Subcutaneous abdominal adipose tissue (tissue), 5 donors: ENCODE data around the gene KCNK7.

Experiments used
- H3K27ac ChIP-seq: one replicate; pipeline ENCODE4 v1.7.0; 2013; ENCODE audit warnings: low read depth, mild to moderate bottlenecking, inconsistent platforms, low read length, moderate library complexity
- H3K27me3 ChIP-seq, 5 donors: one replicate each; pipeline ENCODE4 v1.7.0; 2013; ENCODE audit warnings: low read length in 5 of 5, inconsistent platforms in 1 of 5; ENCODE audit not compliant: control insufficient read depth in 5 of 5, insufficient read depth in 4 of 5
- H3K36me3 ChIP-seq, 5 donors: one replicate each; pipeline ENCODE4 v1.7.0; 2013; ENCODE audit warnings: low read length in 5 of 5; ENCODE audit not compliant: control insufficient read depth in 5 of 5, insufficient read depth in 5 of 5
- H3K4me1 ChIP-seq, 5 donors: one replicate each; pipeline ENCODE4 v1.7.0; 2013; ENCODE audit warnings: low read length in 5 of 5, mild to moderate bottlenecking in 3 of 5, moderate library complexity in 1 of 5; ENCODE audit not compliant: control insufficient read depth in 5 of 5, insufficient read depth in 5 of 5
- H3K4me3 ChIP-seq, 5 donors: one replicate each; pipeline ENCODE4 v1.7.0; 2013; ENCODE audit warnings: low read length in 5 of 5, low read depth in 1 of 5
- H3K9ac ChIP-seq, 5 donors: one replicate each; pipeline ENCODE4 v1.7.0; 2013; ENCODE audit warnings: low read length in 5 of 5, mild to moderate bottlenecking in 4 of 5, moderate library complexity in 3 of 5
- H3K9me3 ChIP-seq, 5 donors: one replicate each; pipeline ENCODE4 v1.7.0; 2013; ENCODE audit warnings: low read length in 5 of 5; ENCODE audit not compliant: control insufficient read depth in 5 of 5
- donor health status: healthy.
- donor health status: healthy.
- donor health status: healthy.
- donor health status: healthy.
- donor health status: healthy.

Gene KCNK7

DNA sequence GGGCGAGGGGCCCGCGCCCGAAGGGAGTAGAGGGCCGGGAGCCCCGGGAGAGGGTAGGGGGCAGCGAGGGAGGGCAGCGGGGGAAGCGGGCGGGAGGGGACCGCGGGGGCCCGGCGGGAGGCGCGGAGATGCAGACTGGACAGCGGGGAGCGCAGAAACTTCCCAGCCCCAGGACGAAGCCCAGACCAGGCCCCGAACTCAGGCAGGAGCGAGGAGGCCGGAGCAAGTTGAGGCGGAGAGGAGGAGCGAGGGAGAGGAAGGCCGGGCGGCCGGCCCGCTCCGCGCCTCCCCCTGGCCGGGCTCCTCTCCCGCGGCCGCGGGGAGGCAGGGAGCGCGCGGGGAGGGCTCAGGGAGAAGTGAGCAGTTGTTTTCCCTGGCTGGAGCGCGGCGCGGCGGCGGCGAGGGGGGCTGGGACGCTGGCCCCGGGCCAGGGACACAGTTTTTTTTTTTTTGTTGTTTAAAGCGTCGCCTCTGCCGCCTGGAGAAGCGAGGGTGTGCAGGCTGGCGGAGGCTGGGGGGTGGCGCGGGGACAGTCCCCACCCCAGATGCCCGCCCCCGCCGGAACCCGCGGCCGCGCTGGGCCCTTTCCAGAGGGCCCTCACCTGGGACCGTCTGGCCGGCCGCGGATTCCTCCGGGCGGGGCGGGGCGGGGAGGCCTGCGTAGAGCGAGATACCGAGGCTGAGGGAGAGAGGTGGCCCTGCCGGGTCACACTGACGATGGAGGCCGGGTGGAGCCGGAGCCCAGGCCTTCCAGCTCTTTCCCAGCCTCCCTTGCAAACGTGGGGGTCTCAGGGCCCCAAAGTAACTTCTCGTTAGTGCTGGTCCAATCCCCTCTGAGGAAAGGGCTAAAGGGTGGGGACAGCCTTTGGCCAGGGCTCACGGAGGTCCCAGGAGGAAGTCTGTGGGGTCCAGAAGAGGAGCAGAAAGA, 37.3 kb downstream of the KCNK7 start, which contains the start of gene LTBP3:
Gene LTBP3 (minus strand): TSS at position 358 of the 928 bp plus-strand sequence. CDS start 400 bp downstream, outside the sequence.
- Histone ChIP-seq H3K4me3 (peak within 1 kb of the TSS; percentile 57 to 65 (median 61)), H3K9ac (peak within 1 kb of the TSS in 4 of 5 donors; percentile 72 to 84 (median 76)), H3K27ac (peak within 1 kb of the TSS; percentile 85), H3K27me3 (no peaks in the 10 kb centered on the region), H3K9me3 (no peaks in the 10 kb centered on the region), H3K36me3 (no peaks in the 10 kb centered on the region), H3K4me1 (peaks cover 7 to 59% (median 56%) of the 10 kb centered on the region in 5 donors)

- H3K4me3 ChIP-seq = peak overlapping the region; percentile 48 to 65 (median 60)
- H3K27ac ChIP-seq = peak overlapping the region; percentile 85
- H3K9ac ChIP-seq = peak overlapping the region in 4 of 5 donors; percentile 65 to 77 (median 72)
- peaks cover 0 to 5% (median 2%) of the 10 kb centered on the region in 5 donors for H3K36me3 ChIP-seq
- H3K4me1 ChIP-seq = peaks cover 7 to 62% (median 60%) of the 10 kb centered on the region in 5 donors
- no peaks in the 10 kb centered on the region for H3K27me3 ChIP-seq
- no peaks in the 10 kb centered on the region for H3K9me3 ChIP-seq
Observed at GRCh38 chr11:65557280-65558001, 38.2 kb downstream of the KCNK7 start.

- peak overlapping the region; percentile 74 for H3K27ac ChIP-seq
- H3K36me3 ChIP-seq = peaks cover 0 to 13% (median 8%) of the 10 kb centered on the region in 5 donors
- no peaks in the 10 kb centered on the region for H3K9me3 ChIP-seq
- peaks cover 7 to 67% (median 64%) of the 10 kb centered on the region in 5 donors for H3K4me1 ChIP-seq
- H3K4me3 ChIP-seq = peak overlapping the region; percentile 48 to 65 (median 57)
- peak overlapping the region in 3 of 5 donors; percentile 72 to 77 (median 73) for H3K9ac ChIP-seq
- no peaks in the 10 kb centered on the region for H3K27me3 ChIP-seq
Observed at GRCh38 chr11:65556470-65557279, 38.9 kb downstream of the KCNK7 start.

- no peaks in the 10 kb centered on the region for H3K27me3 ChIP-seq
- no peaks in the 10 kb centered on the region for H3K9me3 ChIP-seq
- peak overlapping the region in 3 of 5 donors; percentile 32 to 53 (median 42) for H3K9ac ChIP-seq
- no peak overlapping the region for H3K4me3 ChIP-seq
- H3K36me3 ChIP-seq = peaks cover 0 to 21% (median 17%) of the 10 kb centered on the region in 5 donors
- H3K4me1 ChIP-seq = peaks cover 7 to 66% (median 60%) of the 10 kb centered on the region in 5 donors
- peak overlapping the region; percentile 74 for H3K27ac ChIP-seq
Observed at GRCh38 chr11:65555693-65556231, 39.8 kb downstream of the KCNK7 start.

- Histone ChIP-seq H3K9ac (peak overlapping the region in 4 of 5 donors; percentile 28 to 53 (median 37)), H3K27me3 (no peaks in the 10 kb centered on the region), H3K4me3 (no peak overlapping the region), H3K9me3 (no peaks in the 10 kb centered on the region), H3K4me1 (peaks cover 5 to 58% (median 52%) of the 10 kb centered on the region in 5 donors), H3K27ac (peak overlapping the region; percentile 23), H3K36me3 (peaks cover 0 to 22% (median 17%) of the 10 kb centered on the region in 5 donors)
Observed at GRCh38 chr11:65554842-65555430, 40.7 kb downstream of the KCNK7 start.

DNA sequence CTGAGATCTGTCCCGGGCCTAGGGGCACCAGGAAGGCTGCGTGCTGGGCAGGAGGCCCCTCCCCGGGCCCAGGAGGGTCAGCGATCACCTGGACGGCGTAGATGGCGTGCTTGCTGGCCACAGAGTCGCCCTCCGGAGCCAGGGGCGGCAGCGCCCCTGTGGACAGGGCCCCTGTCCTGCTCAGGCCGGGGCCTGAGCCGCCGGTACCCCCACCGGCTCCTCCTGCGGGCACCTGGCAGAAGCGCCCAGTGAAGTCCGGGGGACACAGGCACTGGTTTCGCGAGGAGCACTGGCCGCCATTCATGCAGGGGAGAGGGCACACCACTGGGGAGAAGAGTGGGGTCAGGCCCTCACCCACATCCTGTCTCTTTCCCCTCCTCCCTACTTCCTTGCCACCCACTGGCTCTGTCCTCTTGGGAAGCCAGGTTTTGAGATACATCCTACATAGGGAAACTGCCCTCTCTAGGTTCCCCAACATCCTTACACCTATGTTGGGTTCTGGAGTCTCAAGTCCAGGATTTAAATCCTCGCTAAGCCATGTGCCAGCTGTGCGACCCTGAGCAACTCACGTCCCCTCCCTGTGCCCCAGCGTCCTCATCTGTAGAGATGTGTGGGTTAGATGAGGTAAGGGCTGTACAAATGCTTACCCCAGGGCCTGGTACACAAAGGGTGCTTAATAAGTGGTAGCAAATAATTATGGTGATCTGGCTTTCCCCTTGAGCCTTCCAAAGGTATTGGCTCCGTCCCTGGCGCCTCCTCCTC, 41.4 kb downstream of the KCNK7 start:
- peaks cover 0 to 26% (median 17%) of the 10 kb centered on the region in 5 donors for H3K36me3 ChIP-seq
- no peaks in the 10 kb centered on the region for H3K27me3 ChIP-seq
- H3K9me3 ChIP-seq = no peaks in the 10 kb centered on the region
- no peak overlapping the region for H3K4me3 ChIP-seq
- no peak overlapping the region for H3K27ac ChIP-seq
- H3K9ac ChIP-seq = peak overlapping the region in 2 of 5 donors; percentile 28 to 53
- peaks cover 5 to 51% (median 45%) of the 10 kb centered on the region in 5 donors for H3K4me1 ChIP-seq

DNA sequence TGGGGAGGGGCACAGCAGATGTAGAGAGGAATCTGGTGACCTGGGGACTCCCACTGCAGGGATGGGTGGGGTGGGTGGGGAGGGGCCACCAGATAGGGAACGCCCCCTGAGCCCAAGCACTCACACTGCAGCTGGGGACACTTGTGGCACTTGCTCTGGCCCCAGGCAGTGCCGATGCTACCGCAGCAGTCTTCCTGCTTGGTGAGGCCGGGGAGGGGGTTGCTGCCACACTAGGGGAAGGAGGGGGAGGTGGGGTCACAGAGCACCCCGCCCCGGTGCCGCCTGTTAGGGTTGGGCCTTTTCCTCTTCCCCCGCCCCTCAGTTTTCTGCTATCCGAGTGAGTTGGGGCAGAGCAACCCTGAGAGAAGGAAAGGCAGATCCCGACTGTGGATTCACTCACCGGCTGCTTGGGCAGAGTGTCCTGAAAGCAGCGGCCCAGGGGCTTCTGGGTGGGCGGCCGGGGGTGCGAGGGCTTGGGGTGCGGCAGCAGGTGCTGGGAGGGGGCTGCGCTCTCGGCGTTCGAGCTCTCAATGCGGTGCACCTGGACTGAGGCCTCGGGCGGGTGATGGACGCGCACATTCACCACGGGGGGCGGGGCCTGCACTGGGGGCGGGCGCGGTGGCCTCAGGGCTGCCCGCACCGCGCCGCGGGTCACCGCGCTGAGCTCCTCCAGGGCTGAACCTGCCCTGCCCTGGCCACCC, 42.1 kb downstream of the KCNK7 start:
- H3K27ac ChIP-seq = no peak overlapping the region
- no peak overlapping the region for H3K4me3 ChIP-seq
- no peaks in the 10 kb centered on the region for H3K9me3 ChIP-seq
- H3K4me1 ChIP-seq = peaks cover 3 to 43% (median 38%) of the 10 kb centered on the region in 5 donors
- no peaks in the 10 kb centered on the region for H3K27me3 ChIP-seq
- H3K36me3 ChIP-seq = peaks cover 0 to 34% (median 25%) of the 10 kb centered on the region in 5 donors
- H3K9ac ChIP-seq = no peak overlapping the region

GRCh38 chr11:65552388-65552951, 43.1 kb downstream of the KCNK7 start:
- H3K27me3 ChIP-seq = no peaks in the 10 kb centered on the region
- no peak overlapping the region for H3K27ac ChIP-seq
- peaks cover 0 to 44% (median 25%) of the 10 kb centered on the region in 5 donors for H3K36me3 ChIP-seq
- H3K4me3 ChIP-seq = no peak overlapping the region
- no peaks in the 10 kb centered on the region for H3K9me3 ChIP-seq
- H3K9ac ChIP-seq = no peak overlapping the region
- peaks cover 3 to 41% (median 37%) of the 10 kb centered on the region in 5 donors for H3K4me1 ChIP-seq
